Colonic mucosa (tissue), 4 donors: Measurements from ENCODE around the gene WDR81. TPM values are rescaled to one million over a fixed set of nuclear protein-coding genes. Genes with fewer than 3 reads are reported as not detected.

ENCODE experiments used
- DNase-seq: peaks from one replicate; pipeline ENCODE4 v3.0.0-alpha.2; 2020
- H3K27ac ChIP-seq: fragments of 200-600 bp; one replicate; pipeline ENCODE4 v1.8.0; 2021
- H3K27me3 ChIP-seq: fragments of 200-600 bp; one replicate; pipeline ENCODE4 v1.8.0; 2021
- H3K36me3 ChIP-seq: fragments of 200-600 bp; one replicate; pipeline ENCODE4 v1.8.0; 2021
- H3K4me1 ChIP-seq: fragments of 200-600 bp; one replicate; pipeline ENCODE4 v1.8.0; 2021; ENCODE audit warnings: mild to moderate bottlenecking
- H3K4me3 ChIP-seq: fragments of 200-600 bp; one replicate; pipeline ENCODE4 v1.8.0; 2021
- H3K9ac ChIP-seq, 2 donors: one replicate each; pipeline ENCODE4 v1.7.0; 2013; ENCODE audit warnings: control low read depth in 2 of 2, low read depth in 2 of 2, low read length in 2 of 2
- H3K9me3 ChIP-seq: fragments of 200-600 bp; one replicate; pipeline ENCODE4 v1.8.0; 2021
- intact Hi-C: fragments of 100-400 bp; cut with DNase I; formaldehyde crosslinking; loops from one replicate; pipeline ENCODE4 v1.14.1; 2022
- total RNA-seq, 2 donors: library from RNA; stranded (reverse); fragmentation: NEBNext Ultra II Directional in 1 of 2; extraction: Animal tissue kit (Norgen Biotek cat#: 25700) in 1 of 2; gene quantifications; one replicate each; pipeline ENCODE4 v1.2.1, GENCODE V29; 2021
- TF ChIP-seq, protein P1 (sequence below): fragments of 200-600 bp; IDR thresholded peaks from one replicate; pipeline ENCODE4 v1.8.0; 2022; ENCODE audit warnings: antibody characterized with exemption, mild to moderate bottlenecking
- donor health status: healthy.
- donor health status: DM: no; HTN: no; CAD: no.
- donor health status: DM: no; HTN: no; CAD: no.

Gene WDR81
- total RNA-seq, 2 donors from 2014 or later: 9.2 to 16.0 TPM

DNA sequence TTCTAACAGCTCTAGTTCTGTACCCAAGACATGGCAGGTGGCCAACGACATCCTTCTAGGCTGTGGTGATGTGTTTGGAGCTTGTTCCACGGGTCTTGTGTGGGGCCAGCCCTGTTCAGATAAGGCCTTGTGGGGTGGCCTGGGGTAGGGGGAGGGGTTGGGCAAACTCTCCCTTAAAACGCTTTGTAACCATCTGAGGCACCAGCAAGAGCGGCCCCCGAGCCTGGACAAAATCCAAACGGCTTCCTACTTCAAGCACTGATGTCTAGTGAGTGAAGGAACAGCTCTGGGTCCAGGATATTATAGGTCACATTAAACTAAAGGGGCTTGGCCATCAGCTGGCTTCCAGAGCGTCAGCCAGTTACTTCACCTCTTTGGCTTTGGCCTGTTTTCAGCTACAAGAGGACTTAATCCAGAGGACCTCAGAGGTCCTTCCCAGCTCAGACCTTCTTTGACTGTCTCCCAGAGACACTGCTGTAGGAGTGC, 49.2 kb downstream of the WDR81 start:
- no peak overlapping the region for H3K9ac ChIP-seq
- H3K36me3 ChIP-seq: no peaks in the 10 kb centered on the region
- no peak for DNase-seq
- peak overlapping the region; percentile 25 for H3K27ac ChIP-seq
- H3K4me3 ChIP-seq: no peak overlapping the region
- no peaks in the 10 kb centered on the region for H3K9me3 ChIP-seq
- TF ChIP-seq, protein P1, sequence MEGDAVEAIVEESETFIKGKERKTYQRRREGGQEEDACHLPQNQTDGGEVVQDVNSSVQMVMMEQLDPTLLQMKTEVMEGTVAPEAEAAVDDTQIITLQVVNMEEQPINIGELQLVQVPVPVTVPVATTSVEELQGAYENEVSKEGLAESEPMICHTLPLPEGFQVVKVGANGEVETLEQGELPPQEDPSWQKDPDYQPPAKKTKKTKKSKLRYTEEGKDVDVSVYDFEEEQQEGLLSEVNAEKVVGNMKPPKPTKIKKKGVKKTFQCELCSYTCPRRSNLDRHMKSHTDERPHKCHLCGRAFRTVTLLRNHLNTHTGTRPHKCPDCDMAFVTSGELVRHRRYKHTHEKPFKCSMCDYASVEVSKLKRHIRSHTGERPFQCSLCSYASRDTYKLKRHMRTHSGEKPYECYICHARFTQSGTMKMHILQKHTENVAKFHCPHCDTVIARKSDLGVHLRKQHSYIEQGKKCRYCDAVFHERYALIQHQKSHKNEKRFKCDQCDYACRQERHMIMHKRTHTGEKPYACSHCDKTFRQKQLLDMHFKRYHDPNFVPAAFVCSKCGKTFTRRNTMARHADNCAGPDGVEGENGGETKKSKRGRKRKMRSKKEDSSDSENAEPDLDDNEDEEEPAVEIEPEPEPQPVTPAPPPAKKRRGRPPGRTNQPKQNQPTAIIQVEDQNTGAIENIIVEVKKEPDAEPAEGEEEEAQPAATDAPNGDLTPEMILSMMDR: no peak
- H3K4me1 ChIP-seq: no peaks in the 10 kb centered on the region
- intact Hi-C loops: no loop called here
- no peaks in the 10 kb centered on the region for H3K27me3 ChIP-seq

DNA sequence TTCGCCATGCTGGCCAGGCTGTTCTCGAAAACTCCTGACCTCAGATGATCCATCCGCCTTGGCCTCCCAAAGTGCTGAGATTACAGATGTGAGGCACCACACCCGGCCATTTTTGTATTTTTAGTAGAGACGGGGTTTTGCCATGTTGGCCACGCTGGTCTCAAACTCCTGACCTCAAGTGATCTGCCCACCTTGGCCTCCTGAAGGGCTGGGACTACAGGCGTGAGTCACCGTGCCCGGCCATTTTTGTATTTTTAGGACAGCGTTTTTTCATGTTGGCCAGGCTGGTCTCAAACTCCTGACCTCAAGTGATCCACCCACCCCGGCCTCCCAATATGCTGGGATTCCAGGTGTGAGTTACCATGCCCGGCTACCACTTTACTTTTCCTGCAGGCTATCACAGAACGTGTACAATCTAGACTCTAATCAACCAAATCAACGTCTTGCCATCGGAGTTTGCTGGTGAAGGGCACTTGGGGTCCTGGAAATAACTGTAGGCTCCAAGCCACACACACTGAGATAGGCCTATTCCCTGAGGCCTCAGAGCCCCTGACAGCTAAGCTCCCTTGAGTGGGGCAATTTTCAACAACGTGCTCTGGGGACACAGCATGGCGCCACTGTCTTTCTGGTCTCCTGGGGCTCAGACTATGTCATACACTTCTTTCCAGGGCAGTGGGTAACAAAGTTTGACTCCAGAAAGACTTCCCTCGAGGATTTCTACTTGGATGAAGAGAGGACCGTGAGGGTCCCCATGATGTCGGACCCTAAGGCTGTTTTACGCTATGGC, 50.1 kb downstream of the WDR81 start:
- intact Hi-C loops: no loop called here
- TF ChIP-seq, protein P1: no peak
- H3K4me1 ChIP-seq: no peaks in the 10 kb centered on the region
- H3K36me3 ChIP-seq: no peaks in the 10 kb centered on the region
- no peak for DNase-seq
- peak overlapping the region; percentile 25 for H3K27ac ChIP-seq
- no peaks in the 10 kb centered on the region for H3K9me3 ChIP-seq
- H3K27me3 ChIP-seq: no peaks in the 10 kb centered on the region
- H3K9ac ChIP-seq: no peak overlapping the region
- no peak overlapping the region for H3K4me3 ChIP-seq

DNA sequence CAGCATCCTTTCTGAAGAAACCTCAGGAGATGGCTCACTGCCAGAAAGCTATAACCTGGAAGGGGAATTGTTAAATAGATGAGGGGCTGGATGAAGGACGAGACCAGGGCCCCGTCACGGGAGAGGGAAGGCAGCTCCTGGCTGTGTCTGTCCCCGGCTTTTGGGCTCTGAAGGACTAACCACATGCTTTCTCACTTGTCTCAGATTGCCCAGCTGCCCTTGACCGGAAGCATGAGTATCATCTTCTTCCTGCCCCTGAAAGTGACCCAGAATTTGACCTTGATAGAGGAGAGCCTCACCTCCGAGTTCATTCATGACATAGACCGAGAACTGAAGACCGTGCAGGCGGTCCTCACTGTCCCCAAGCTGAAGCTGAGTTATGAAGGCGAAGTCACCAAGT, 51.8 kb downstream of the WDR81 start:
- no peak for DNase-seq
- Histone ChIP-seq H3K27ac (no peak overlapping the region), H3K36me3 (no peaks in the 10 kb centered on the region), H3K4me1 (peaks cover 4% of the 10 kb centered on the region), H3K9me3 (no peaks in the 10 kb centered on the region), H3K4me3 (no peak overlapping the region), H3K9ac (no peak overlapping the region), H3K27me3 (no peaks in the 10 kb centered on the region)
- intact Hi-C loops: no loop called here
- TF ChIP-seq, protein P1: no peak

DNA sequence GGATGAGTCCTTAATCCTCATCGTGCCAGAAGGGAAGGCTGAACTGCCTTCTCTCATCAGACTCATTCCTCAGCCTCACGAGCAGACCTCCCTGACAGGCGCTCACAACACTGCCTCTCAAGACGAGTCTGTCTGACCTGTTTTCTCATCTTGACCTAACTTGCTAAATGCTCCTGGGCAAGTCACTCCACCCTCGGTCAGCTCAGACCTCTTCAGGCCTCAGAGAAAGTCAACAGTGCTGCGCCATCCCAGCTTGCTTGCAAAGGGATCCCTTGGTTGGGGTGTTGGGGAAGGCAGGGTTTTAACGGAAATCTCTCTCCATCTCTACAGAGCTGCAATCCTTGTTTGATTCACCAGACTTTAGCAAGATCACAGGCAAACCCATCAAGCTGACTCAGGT, 52.4 kb downstream of the WDR81 start:
- no peak for DNase-seq
- intact Hi-C loops: no loop called here
- no peak overlapping the region for H3K9ac ChIP-seq
- H3K27ac ChIP-seq: no peak overlapping the region
- TF ChIP-seq, protein P1: no peak
- no peaks in the 10 kb centered on the region for H3K27me3 ChIP-seq
- no peaks in the 10 kb centered on the region for H3K9me3 ChIP-seq
- H3K36me3 ChIP-seq: no peaks in the 10 kb centered on the region
- H3K4me3 ChIP-seq: no peak overlapping the region
- peaks cover 4% of the 10 kb centered on the region for H3K4me1 ChIP-seq

- peak; percentile 42 for DNase-seq
- no peaks in the 10 kb centered on the region for H3K27me3 ChIP-seq
- H3K4me3 ChIP-seq: no peak overlapping the region
- H3K27ac ChIP-seq: peak overlapping the region; percentile 73
- H3K9ac ChIP-seq: no peak overlapping the region
- H3K4me1 ChIP-seq: peaks cover 4% of the 10 kb centered on the region
- H3K9me3 ChIP-seq: no peaks in the 10 kb centered on the region
- no peaks in the 10 kb centered on the region for H3K36me3 ChIP-seq
- TF ChIP-seq, protein P1: no peak
- intact Hi-C loops: loop anchor here (5.0 kb wide), 1 partner anchor 47 kb away; no protein-coding TSS in a partner anchor
Observed at GRCh38 chr17:1779571-1780131, 55.1 kb downstream of the WDR81 start.
